Cardiac atrium fibroblast (primary cell): ENCODE measurements around the gene HERPUD1. TPM values are rescaled to one million over a fixed set of nuclear protein-coding genes. Genes with fewer than 3 reads are reported as not detected.

Experiments used
- total RNA-seq: library from RNA; depleted of rRNA; stranded (reverse); fragments of >200 nt; gene quantifications from 2 replicates; pipeline ENCODE4 v1.2.3, GENCODE V29; 2015

HERPUD1 gene
- 146 and 155 TPM in 2 replicates for total RNA-seq

DNA sequence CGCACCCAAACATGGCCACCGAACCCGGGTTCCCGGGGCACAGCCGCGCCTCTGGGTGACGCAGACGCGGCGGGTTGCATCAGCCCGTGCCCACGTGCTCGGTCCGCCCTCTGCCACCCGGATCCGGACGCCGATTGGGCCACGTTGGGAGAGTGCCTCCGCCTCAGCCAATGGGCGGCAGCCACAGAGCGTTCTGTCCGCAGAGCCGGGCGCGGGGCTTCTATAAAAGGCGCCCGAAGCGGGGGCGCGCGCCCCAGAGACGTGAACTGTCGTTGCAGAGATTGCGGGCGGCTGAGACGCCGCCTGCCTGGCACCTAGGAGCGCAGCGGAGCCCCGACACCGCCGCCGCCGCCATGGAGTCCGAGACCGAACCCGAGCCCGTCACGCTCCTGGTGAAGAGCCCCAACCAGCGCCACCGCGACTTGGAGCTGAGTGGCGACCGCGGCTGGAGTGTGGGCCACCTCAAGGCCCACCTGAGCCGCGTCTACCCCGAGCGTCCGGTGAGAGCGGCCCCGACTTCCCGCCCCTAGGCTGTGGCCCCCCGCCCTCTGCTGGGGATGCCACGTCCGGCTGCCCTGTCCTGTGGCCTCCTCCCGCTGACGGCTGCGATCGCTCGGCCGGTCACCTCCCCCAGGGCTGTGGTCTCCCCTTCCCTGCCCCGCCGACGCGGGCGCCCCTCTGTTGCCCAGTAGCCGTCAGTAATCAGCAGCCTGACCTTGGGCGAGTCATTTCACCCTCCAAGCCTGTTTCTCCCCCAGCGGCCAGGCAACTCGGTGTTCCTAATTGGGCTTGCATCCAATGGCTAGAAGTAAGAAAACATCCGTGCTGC, at the start of gene HERPUD1:
TSS of gene HERPUD1 (plus strand) at position 251 of the 829 bp plus-strand sequence. CDS start at position 354, 103 bp downstream.

DNA sequence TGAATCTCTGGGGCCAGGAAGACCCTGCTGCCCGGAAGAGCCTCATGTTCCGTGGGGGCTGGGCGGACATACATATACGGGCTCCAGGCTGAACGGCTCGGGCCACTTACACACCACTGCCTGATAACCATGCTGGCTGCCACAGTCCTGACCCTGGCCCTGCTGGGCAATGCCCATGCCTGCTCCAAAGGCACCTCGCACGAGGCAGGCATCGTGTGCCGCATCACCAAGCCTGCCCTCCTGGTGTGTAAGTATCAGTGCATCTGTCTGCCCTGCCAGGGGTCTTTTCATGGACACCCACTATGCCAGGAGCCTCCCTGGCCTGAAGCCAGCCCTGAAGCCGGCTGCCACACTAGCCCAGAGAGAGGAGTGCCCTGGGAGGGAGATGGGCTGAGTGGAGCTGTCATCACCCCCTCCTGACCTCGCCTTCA, 29.9 kb downstream of the HERPUD1 start, which contains the start of gene CETP:
TSS of gene CETP (plus strand) at position 100 of the 431 bp plus-strand sequence. CDS start at position 130, 30 bp downstream.

GRCh38 chr16:56988948-56989945, 57.3 kb downstream of the HERPUD1 start, which contains the start of gene NLRC5:
NLRC5 (plus strand) TSS chr16:56989557; CDS start chr16:57020713, 31,156 bp downstream.

Other genes starting within 250 kb of the HERPUD1 start
- 63.2 and 353 TPM in 2 replicates for gene MT1X, start 249.7 kb upstream of the HERPUD1 start, total RNA-seq
- gene NUP93, start 202.0 kb upstream of the HERPUD1 start, total RNA-seq: 45.7 and 46.0 TPM in 2 replicates
- not detected in 2 replicates for gene SLC12A3, start 66.9 kb upstream of the HERPUD1 start, total RNA-seq
- 0.81 TPM in 1 of 2 replicates, not detected in the other for gene CETP, start 29.8 kb downstream of the HERPUD1 start, total RNA-seq
- 3.2 and 22.8 TPM in 2 replicates for gene NLRC5, start 57.4 kb downstream of the HERPUD1 start, total RNA-seq
- gene CPNE2, start 160.4 kb downstream of the HERPUD1 start, total RNA-seq: 16.0 and 26.2 TPM in 2 replicates